Stimulated activated naive CD4-positive, alpha-beta T cell (primary cell): ENCODE data around the gene CXXC4.

Experiments used
- DNase-seq, 6 experiments: peaks; one replicate each; lab custom pipeline; 2025; lab: John Stamatoyannopoulos, UW

Gene CXXC4

DNA sequence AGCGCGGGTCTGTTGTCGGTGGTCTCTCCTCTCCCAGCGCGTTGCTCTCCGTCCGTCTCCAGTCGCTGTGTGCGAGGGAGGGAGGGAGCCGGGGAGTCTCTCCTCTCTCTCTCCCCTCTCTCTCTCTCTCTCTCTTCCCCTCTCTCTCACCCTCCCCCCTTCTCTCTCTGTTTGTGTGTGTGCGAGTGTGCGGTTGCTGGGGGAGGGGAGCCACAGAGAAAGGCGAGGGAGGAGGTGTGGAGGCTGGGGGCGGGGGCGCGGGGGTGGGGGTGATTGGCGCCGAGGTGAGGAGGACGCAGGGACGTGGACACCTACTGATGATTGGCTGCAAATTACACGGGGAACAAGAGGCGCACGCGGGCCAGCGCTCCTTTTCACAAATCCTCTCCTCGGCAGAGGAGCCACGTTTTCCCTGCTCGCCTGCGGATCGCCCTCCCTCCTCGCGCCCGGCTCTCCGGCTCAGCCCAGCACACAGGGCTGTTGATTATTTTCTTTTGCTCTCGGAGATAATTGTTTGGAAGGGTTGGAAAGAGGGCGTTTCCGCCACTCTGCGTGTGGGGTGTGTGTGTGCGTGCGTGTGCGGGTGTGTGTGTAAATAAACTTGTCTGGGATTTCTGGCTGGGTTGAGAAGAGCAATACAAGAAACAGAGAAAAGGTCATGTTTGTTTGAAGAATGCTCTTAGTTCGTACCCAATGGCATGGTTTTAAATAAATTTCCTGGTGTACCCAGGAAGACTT lies at the start of gene CXXC4:
TSS of gene CXXC4 (minus strand) at position 73 of the 738 bp plus-strand sequence. CDS start 3,092 bp downstream, outside the sequence.
- DNase-seq = peak in 1 of 6 experiments; percentile 8

GRCh38 chr4:104533156-104533555 lies 38.5 kb upstream of the CXXC4 start:
- no peak for DNase-seq

DNA sequence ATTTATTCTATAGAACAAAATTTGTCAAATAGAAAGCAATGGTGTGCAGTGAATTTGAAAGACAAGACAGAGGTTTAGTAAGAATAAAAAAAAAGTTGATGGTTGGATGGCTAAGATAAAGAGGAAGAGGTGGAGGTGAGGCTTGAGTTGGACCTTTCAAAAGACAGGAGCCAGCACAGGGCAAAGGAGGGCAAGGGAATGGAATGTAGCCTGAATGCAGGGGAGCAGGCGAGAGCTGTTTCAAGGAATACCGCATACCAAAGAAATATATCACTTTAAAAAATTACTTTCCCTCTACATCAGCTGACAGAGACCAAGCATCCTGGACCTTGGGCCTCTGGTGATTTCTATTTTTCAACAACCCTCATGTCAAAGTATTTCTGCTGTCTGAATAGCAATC lies 38.0 kb upstream of the CXXC4 start:
- no peak for DNase-seq

DNA sequence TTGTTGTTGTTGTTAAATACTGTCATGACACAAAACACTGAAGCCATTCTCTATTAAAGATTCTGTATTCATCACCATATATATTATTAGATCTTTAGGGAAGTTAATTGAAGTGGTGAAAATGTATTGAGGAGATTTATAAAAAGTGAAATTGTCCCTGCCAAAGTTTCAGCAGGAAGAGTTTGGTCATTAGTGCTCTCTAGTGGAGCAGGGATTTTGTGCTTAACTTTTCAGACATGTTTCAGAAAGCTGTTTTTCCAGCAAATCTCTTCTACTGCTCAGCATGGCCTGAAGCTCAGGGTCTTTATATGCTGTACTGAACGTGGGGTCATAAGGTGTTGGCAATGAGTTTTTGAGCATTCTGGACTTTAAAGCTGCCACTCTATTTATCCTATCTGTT lies 36.7 kb upstream of the CXXC4 start:
- no peak for DNase-seq

GRCh38 chr4:104530426-104530825 lies 35.7 kb upstream of the CXXC4 start:
- no peak for DNase-seq

- no peak for DNase-seq
Observed at GRCh38 chr4:104524591-104524990, 29.9 kb upstream of the CXXC4 start.

GRCh38 chr4:104524026-104524425 lies 29.3 kb upstream of the CXXC4 start:
- DNase-seq = no peak

DNA sequence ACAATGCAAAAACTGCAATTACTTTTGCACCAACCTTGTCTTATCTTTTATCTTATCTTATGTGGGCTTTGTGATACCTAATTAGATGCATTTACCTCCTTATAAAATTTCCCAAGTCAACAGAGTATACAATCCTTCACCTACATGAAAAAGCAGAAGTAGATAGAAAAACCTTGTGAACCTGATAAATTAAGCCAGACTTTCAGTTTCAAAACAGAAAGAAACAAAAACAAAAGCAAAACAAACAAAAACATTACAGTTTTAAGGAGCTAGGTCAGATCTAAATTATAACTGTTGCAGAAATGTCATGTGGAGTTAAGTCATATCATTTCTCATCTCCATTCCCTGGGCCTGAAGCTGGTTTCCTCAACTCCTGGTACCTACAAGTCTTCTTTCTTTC lies 24.9 kb upstream of the CXXC4 start:
- DNase-seq = no peak

GRCh38 chr4:104516884-104517283 lies 22.2 kb upstream of the CXXC4 start:
- no peak for DNase-seq

DNA sequence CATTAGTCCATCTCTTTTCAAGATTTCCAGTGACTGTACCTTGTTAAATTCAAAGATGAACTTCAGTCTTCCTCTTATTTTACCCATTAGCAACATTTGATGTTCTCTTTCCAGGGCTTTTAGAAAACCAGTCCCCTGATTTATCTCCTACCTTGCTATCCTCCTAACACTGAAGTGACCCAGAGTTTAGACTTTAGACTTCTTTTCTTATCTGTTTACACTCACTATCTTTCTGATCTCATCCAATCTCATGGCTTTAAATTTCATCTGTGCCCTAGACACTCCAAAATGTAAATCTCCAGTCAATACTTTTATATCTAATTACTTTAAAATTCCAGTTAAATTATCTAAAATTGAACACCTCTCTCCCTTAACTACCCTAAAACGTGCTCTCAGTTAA lies 13.5 kb upstream of the CXXC4 start:
- DNase-seq = no peak

DNA sequence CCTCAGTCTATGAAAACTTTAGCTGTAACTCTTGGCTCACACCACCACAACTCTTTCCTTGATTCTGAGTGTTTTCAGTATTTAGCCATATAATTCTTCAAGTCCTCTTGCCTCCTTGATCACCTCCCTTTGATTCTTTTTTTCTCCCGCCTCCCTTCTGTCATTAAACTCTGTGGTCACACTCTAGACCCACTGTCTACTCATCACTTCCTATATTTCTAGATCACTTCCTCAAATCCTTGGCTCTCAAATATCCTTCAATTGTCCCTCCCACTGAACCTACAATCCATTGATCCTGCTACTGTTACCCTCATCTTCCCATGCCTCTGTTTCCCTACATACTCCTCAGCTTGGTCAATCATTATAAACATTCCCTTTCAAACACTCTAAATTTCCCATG lies 12.4 kb upstream of the CXXC4 start:
- DNase-seq = no peak

DNA sequence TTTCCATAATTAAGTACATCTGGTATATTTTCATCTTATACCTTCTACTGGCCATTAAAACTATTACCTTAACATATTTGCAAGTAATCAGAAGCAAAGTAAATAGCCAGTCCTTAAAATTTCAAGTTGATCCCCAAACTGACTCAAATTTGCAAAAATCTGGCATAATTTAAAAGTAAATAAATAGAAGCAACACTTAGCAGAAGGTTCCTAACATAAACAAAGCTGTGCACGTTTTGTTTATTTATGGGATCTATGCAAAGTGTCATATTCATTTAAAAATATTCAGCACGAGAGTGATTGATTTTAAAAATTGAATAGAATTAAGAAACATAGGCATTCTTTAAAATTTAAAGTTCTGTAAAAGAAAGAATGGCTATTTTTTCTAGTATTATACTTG lies 9.8 kb upstream of the CXXC4 start:
- no peak for DNase-seq

DNA sequence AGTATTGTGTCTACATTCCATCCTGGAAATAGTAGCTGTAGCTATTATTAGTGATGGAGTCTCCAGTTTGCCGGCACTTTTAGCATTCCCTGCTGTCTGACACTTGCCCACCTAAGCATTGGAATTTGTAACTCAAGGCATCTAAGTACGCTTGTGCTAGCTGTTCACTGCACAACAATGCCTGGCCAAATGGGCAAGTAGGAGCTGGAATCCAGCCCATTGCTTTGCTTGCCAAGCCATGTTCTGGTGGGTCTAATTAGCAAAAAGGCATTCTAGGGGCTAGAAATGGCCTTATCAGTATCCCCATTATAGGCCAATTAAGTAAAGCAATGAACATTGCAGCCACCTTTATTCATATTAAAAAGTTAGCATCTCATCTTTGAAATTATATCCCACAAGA lies 7.8 kb upstream of the CXXC4 start:
- no peak for DNase-seq

- DNase-seq = no peak
Observed at GRCh38 chr4:104501290-104501689, 6.6 kb upstream of the CXXC4 start.

DNA sequence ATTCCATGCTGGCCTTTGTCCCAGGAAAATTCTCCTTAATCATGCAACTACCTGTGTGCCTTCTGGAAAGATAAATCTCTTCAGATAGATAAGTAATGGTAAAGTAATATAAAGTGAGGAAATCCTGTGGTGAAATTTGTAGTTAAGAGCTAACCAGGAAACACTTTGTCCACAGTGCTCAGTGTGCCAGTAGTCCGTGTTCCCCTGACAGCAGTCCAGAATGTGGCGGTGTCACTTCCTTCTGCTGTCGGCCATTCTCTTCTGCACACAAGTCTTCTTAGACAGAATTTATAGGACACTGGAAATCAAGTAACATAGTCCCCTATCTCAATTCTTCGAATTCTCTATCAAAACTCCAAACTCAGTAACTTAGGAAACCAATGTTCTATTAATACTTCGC lies 5.7 kb upstream of the CXXC4 start:
- DNase-seq = no peak

DNA sequence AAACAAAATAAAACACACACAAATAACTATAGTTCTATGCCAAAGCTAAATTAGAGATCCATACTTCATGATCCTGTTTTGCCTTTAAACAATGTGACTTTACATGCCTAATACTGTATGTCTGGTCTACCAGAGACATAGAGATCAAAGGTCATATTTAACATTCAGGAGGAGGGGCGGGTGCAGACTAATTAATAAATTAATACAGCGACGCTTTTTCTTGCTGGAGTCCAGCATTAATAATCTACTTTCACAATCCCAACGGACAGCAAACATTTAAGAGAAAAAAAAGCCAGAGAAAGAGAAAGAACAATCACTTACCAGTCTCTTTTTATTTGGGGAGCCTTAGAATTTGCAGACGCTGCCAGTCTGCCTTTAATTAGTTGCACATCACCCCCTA lies 509 bp downstream of the CXXC4 start:
- no peak for DNase-seq

- no peak for DNase-seq
Observed at GRCh38 chr4:104493081-104493831, 1.4 kb downstream of the CXXC4 start.

GRCh38 chr4:104492183-104492771 lies 2.4 kb downstream of the CXXC4 start:
- DNase-seq = no peak

DNA sequence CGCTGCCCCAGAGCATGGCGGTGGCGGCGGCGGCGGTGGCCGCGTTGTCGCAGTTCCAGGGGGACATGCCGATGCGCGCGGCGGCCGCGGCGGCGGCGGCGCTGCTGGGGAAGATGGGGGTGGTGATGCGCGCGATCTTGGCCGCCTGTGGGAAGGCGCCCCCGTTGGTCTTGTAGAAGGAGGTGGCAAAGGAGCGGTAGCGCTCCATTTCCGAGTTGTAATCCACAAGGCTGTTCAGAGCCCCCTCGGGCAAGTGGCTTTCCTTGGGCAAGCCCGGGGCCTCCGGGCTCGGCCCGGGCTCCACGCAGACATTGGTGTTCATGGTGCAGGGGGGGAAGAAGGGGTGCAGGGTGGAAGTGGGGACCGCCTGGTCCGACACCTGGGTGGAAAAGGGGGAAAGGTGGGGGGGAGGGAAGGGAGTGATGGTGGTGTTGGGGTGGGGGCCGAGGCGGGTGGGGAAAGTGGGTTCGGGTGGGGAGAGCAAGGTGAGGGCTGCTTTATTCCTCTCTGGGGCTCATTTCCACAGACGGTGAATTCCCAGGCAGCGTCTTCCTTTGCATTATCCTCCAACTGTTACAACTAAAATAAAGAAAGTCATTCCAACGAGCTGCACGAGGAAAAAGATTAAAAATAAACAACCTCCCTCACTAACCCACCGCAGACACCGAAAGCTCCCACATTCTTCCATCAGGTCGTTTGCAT lies 3.1 kb downstream of the CXXC4 start:
- DNase-seq = peak in 3 of 6 experiments; percentile 14 to 45 (median 16)

- peak in 5 of 6 experiments; percentile 8 to 45 (median 16) for DNase-seq
Observed at GRCh38 chr4:104490770-104491480, 3.8 kb downstream of the CXXC4 start.

DNA sequence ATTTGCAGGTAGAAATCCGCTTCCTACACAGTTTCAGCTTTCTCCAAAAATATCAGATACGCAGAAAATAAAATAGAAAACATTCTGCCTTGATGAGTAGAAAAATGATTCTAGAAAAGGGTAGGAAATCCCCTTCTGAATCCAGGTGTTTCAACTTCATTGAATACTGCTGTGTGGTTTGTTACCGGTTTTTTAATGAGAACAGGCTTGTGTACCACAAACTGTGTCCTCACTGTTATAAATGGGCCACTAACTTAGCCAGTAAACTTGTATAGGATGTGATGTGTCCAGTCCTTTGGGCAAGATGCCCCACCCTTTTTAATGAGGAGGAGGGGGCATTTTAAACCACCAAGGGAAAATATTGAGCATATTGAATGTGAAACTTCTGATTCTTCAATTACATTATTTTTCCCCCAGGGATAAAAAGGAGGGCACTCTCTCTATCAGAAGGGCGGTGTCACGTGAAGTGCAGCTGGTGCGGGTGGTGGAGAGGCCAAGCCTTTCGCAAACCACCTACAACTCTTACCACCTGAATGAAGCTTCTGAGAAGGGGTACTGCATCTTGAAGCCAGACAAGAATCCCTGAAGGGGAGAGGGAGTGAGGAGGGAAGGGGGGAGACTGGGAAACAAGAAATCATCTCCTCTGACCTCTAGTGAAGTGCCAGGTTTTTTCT lies 4.5 kb downstream of the CXXC4 start:
- DNase-seq = no peak
